ENCODE measurements around the gene PLP1.
"Not testable (repeated sequence)": the region's sequence is repeated elsewhere in the genome, so short reads cannot be mapped to it uniquely, and the experiment has no call there.

The PLP1 gene, protein sequence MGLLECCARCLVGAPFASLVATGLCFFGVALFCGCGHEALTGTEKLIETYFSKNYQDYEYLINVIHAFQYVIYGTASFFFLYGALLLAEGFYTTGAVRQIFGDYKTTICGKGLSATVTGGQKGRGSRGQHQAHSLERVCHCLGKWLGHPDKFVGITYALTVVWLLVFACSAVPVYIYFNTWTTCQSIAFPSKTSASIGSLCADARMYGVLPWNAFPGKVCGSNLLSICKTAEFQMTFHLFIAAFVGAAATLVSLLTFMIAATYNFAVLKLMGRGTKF

DNA sequence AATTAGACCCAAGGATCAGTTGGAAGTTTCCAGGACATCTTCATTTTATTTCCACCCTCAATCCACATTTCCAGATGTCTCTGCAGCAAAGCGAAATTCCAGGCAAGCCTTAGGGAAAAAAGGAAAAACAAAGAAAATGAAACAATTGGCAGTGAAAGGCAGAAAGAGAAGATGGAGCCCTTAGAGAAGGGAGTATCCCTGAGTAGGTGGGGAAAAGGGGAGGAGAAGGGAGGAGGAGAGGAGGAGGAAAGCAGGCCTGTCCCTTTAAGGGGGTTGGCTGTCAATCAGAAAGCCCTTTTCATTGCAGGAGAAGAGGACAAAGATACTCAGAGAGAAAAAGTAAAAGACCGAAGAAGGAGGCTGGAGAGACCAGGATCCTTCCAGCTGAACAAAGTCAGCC lies at the start of gene PLP1:
Gene PLP1 (plus strand): TSS at position 295 of the 400 bp plus-strand sequence. CDS start 156 bp downstream, outside the sequence.
- no peak for DNase-seq

DNA sequence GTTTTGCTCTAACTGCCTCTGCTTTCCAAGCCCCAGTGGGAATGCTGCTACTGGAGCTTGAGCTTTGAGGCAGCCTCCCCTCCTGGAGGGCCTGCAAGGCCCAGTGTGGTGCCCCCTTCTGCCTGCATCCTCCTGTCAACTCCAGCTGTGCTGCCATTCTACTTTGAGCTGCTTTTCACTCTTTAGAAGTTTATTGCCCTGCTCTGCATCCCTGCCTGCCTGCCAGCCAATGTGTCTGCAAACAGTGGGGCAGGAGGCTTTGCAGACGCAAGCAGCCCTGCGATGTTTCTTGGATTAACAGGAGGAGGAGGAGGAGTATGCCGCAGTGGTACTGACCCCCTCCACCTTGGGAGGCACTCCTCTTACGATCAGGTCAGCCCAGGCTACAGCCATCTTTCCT lies 49.5 kb upstream of the PLP1 start:
- no peak for DNase-seq

DNA sequence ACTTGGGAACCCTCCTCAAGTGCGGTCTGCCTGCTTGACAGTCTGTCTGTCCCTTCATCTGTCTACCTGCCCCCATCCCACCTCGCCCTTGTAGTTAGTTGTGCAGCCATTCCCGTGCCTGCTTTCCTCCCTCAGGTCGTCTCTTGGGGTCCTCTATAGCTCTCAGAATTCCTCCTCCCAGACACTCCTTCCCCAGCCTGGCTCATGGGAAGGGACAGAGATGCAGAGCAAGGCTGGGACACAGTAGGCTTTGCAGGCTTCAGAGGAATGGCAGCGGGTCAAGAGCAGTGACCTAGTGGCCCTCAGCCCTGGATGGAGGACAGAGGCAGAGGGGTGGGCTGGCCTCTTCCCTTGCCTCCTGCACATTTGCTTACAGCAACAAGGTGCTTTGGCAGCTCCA lies 47.6 kb upstream of the PLP1 start:
- no peak for DNase-seq

DNA sequence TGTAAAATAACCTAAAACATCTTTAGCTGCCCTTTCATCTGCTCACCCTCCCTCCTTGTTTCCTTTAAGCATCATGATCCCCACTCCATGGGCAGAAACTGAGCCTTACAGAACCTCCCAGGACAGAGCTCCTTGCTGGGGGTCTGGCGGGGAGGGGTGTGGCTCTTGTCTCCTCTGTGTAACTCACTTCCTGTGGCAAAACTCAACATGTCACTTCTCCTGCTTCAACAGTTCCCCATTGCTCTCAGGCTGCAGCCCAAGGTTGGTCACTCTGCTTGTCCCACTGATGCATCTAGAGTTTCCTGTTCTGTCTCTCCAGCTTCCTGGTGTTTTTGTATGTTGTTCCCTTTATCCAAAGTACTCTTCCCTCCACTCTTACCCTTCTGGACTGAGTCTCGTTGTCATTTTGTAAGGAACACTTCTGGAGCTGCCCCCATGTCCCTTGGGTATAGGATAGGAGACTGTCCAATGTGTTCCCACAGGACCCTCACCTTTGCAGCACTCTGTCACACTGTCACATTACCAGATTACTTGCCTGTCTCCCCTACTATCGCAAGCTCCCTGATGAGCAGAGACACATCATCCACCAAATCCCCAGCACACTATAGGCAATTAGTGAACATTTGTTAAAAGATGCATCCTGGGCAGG lies 46.4 kb upstream of the PLP1 start:
- no peak for DNase-seq

DNA sequence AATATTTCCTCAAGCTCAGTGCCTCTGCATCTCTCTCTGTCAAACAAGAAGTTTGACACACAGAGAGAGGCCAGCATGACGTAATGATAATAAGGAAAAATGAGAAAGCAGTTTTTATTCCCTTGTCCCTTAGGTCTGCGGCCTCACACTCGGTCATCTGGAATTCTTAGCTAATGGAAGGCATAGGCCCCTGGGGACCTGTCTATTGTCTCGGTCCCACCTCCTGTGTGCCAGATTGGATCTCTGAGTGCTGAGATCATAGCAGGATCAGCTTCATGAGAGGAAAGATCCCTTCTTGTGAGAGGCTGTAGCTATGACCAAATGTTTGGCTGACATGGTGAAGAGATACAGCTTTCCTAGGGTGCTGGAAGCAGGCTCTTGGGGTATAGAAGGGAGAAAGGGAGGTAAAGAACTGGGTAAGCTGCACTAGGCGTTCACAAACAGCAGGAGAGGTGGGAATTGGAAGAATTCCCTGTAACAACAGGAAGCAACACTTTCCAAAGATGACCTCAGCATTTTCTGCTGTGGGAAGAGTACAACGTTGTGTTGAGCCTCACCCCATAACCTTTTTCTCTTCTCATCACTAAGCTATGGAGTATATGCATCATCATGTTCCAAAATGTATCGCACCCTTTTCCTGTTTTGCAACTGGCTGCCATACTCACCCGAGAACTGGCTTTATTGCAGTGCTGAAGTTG lies 45.7 kb upstream of the PLP1 start:
- DNase-seq, result peak in 1 of 2 experiments; percentile 54

DNA sequence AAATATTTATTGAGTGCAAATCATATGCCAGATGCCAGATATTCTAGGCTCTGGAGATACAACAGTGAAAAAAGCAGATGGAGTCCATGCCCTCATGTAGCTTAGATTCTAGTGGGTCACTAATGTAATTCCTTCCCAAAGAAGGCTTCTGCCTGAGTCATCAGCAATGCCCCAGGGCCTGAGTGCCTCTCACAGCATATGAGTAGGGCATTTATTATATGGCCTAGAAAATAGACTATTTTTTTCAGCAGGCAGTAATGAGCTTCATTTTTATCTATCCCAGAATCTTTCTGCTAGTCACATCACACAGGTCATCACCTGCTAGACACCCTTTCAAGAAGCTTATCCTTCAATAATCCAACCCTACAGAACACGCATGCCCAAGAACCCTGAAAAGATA lies 43.6 kb upstream of the PLP1 start:
- DNase-seq, result no peak

DNA sequence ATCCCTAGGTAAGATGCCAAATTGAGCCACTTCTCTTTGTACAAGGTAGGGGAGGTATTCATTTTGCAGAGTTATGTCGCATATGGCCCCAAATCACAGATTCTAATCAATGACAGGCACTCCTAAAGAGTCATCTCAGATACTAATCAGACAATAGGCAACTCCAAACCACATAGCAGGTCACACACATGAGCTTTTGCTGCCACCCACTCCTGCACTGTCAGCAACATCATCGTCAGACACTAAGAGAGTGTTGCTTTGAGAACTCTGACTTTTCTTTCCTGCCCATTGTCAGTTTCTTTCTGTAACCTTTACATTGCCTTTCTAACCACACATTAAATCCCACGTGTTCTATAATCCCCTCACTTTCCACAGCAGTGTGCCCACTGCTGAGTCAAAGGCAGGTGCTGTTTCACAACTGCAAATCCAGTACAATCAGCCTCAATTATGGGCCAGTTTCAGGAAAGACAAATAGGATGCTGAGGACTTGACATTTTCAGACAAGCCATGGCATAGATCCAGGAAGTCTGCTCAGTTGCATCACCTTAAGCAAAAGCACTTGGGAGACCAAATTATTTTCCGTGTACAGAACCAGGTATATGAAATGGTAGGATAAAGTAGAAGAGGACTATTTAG lies 42.4 kb upstream of the PLP1 start:
- peak; percentile 64 to 91 for DNase-seq

DNA sequence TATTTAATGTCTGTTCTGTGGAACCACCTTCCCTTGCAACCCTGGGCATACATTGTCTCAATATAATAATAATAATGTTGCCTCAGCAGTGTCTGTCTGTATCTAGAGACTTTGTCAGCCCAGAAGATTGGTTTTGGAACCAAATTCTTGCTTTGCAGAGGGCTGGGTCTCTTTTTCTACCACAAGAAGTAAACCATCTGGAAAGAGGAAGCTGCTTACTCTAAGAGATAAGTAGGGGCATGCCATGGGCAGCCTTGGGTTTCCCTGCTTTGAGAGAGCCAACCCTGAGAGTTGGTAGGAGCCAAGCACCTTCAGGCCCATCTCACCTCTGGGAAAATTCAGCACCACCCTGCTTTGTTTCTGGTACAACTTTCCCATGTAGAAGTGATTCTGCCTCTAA lies 38.9 kb upstream of the PLP1 start:
- no peak for DNase-seq

DNA sequence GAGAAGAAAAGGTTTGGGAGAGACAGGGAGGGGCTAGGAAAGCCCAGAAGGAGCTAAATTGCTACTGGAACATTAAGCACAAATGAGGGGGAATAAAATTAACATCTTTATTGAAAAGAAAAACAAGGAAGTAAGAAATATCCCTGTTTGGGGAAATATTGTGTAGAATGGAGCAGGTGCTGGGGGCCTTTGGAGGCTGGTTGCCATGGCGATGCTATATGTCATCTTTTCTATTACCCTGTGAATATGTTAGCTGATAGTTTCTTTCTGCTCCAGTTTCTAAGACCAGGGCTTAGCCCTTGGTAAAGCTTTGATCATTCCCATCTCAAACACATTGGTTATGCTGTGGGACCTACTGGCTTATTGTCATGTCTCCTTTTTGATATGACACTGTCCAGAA lies 37.2 kb upstream of the PLP1 start:
- no peak for DNase-seq

DNA sequence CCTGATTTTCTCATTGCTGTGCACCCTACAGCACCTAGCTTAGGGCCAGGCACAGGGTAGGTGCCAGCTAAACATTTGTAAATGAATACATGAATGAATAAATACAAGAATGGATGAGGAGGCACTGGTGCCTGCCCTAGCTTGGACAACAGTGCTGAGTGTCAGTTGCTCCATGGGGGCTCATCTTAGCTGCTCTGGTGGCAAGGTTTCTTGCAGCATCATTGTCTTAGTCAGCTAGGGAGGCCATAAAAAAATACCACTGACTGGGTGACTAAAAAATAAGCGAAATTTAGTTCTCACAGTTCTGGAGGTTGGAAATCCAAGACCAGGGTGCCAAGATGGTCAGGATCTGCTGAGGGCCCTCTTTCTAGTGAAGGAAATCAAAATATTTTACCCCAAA lies 34.8 kb upstream of the PLP1 start:
- DNase-seq, result no peak

DNA sequence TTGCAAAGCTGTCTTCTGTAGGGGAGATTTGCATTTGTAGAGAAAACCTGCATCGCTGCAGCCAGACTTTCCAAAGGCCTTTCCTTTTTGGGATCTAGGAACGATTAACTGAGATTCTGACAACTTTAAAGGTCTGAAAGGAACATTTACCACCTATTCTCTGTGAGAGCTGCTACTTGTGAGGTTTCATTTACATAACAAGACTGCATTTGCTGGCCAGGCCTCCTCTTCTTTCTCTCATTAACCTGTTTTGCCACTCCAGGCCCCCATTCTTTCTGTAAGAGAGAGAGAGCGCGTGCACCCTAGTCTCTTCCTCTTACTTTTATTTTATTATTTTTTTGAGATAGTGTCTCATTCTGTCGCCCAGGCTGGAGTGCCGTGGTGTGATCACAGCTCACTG lies 34.3 kb upstream of the PLP1 start:
- DNase-seq, result no peak

DNA sequence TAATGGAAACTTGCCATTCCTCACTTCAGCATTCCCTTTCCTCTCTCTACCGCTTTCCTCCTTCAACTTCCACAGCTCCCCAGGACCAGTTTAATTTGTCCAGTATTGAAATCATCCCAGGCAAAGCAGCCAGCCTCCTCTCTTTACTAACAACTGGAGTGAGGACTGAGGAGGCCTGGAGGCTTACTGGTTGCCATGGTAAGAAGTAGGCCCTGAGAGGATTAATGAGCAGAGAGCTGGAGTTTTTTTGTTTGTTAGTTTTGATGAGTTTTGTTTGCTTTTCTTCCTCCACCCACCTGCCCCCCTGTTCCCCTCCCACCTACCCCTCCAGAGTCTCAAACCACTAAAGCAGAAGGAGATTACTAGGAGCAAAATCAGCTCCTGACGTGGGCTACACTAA lies 29.5 kb upstream of the PLP1 start:
- DNase-seq, result no peak

DNA sequence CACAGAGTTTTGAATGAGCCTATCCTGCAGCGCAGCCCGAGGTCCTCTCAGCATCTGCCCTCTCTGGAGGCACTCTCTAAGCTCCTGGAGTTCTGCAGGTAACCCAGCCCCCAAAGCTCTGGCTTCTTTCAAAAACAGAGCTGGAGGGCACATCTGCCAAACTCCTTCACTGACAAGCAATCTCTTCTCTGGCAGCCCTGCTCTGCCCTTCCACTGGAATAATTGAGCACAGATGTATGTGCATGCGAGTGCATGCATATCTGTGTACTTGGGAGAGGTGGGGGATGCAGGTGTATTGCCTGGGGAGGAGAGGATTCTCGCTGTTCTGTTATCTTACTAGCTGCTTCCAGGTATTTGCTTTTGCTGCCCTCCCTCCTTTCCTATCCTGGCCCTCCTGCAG lies 22.2 kb upstream of the PLP1 start:
- DNase-seq, result no peak

DNA sequence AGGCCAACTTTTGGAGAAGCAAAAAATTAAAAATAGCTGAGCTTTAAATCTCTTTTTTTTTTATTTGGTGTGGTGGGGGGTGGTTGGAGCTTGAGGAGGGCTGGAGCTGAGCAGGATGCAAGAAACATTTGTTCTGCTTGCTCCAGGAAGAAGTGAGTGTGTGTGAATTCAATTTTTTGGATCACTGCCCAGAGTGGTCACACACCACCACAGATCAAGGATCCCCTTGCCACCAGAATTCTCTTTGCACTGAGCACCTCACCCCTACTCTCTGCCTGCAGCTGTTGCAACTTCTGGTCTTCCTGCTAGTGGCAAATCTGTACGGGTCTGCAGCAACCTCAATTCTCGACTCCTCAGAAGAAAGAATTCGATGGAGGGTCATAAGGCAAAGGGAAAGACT lies 19.9 kb upstream of the PLP1 start:
- DNase-seq, result no peak

DNA sequence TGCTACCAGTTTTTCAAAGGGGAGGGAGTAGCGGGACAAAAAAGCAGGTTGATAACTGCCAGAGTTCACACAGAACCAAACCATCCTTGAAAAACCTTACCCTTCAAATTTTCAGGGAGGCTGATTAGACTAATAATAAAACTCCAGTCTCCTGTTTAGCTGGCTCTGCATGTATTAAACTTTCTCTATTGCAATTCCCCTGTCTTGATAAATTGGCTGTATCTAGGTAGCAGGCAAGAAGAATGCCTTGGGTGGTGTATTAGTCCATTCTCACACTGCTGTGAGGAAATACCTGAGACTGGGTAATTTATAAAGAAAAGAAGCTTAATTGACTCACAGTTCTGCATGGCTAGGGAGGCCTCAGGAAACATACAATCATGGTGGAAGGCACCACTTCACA lies 18.1 kb upstream of the PLP1 start:
- no peak for DNase-seq

DNA sequence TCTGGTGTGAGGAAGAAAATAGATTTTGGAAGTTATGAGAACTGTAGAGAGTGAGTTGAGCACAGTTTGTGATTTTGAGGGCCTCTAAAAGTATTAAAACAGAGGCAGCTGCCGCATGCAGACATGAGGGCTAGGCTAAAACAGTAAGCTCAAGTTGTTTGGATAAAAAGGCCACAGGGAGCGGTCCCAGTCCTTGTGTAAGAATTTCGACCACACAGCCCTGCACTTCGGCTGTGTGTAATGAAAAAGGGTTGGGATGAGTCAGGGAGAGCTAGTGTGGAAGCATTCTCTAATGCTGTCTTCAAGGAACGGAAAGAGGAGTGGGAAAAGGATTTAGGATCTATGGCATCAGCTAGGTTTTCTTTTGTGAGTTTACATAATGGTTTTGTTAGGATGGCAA lies 13.1 kb upstream of the PLP1 start:
- not testable (repeated sequence) for DNase-seq

DNA sequence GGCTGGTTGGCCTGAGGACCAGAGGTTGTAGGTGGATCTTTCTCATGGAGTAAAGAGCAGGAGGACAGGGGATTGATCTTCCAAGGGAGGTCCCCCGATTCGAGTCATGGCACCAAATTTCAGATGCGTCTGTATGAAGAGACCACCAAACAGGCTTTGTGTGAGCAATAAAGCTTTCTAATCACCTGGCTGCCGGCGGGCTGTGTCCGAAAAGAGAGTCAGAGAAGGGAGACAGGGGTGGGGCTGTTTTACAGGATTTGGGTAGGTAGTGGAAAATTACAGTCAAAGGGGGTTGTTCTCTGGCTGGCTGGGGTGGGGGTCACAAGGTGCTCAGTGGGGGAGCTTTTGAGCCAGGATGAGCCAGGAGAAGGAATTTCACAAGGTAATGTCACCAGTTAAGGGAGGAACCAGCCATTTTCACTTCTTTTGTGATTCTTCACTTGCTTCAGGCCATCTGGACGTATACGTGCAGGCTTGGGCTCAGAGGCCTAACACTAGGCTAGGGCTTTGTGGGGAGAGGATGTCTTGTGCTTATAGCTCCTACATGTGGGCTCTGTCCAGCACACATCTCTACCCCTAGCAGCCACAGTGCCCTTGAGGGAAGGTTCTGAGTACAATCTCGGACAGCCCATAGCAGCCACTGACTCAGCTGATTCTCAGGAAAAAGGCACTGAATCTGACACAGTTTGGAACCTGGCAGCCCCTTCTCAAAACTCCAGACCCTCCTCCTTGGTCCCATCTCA lies 9.7 kb upstream of the PLP1 start:
- not testable (repeated sequence) for DNase-seq

DNA sequence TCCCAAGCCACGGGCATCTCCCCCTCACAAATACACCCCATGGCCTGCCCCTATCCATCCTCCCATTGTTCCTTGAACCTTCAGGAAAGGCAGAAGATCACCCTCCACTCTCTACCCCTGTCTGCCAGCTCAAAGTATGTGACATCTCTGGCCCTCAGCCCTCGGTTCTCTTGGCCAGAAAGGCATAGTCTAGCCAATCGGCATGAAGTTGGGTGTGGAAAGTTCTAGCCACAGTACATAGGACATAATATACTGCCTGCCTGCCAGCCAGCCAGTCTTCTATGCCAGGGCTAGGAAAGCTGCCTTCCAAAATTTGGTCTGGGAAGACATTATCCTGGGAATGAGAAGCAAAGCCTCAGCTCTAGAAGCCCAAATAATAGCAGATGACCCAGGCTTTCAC lies 3.2 kb upstream of the PLP1 start:
- DNase-seq, result no peak

DNA sequence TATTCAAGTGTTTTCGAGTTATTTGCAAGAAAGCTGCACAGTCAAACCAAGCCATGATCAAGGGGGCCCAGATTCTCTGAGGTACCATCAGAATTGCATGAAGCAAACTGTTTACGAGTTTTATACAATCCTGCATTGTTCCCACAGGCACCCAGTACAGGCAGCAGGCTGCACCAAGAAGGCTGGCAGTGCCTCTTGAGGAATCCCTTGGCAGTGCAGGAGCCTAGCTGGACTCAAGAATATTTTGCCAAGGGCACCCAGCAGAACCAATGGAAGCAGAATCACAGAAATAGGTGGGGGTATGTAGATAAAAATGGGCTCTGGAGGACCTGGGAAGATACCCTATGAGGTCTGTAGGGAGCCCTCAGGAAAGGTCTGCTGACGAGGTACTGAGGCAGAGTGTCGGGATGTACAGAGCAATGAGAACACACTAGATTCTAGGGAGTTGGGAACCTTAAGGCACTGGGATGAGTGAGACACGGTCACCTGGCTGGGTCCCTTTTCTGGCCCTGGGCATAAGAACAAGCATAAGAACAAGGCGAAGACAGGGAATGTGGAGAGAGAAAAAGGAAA lies 2.5 kb upstream of the PLP1 start:
- DNase-seq, result peak; percentile 69 to 71

DNA sequence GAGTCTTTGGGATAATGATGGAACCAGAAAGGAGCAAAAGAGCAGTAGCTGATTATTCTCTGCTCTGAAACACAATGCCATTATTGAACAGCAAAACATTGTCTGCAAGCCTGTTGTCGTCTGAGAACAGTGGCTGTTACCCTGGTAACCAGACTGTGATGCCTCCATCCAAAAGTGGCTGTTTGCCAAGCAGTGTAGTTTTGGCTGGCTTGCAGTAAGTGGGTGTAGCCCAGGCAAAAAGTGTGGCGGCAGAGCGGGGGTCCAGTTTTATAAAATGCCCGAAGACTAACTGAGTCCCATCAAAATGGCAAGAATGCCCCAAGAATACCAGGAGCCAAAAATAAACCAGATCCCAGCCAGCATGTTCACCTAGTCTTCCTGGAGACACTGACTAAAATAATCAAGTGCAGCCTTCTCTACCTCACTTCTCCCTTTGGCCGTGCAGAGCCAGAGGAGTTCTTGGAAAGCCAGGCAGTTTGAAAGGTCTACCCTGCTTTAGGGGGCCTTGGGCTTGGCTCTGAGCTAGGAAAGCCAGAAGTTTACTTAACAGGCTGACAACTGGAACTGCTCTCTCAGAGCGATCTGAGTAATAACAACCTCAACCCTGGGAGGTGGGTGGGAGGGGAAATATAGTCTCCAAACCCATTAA lies 2.6 kb downstream of the PLP1 start:
- peak; percentile 22 to 63 for DNase-seq

DNA sequence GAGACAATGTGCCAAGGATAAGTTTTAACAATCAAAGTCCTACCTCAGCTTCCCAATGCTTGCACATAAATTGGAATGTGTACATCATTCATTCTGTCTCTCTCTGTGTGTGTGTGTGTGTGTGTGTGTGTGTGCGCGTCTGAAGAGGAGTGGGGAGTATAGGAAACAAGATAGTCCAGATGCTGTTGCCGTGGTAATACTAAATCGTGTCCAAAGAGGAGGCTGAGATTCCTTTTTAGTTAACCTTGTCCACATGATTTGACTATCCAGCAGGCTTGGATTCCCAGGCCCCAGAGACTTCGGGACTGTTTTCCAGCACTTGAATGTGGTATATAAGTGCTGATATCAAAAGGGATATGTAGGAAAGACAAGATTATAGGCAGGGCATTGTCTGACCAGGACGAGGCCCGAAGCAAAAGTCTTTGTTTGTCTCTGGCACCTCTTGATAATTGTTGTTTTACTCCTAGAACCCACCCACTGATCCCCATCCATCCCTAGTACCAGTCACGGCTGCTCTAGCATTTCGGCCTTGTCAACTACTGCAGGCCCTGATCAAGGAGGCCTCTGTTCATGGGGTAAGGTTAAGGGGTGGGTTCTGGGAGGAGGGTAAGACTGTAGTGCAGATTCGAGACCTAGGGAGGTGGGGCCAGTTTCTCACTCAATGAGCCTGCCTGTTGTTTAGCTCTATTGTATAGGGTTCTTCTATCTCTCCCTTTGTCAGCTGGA lies 3.9 kb downstream of the PLP1 start:
- no peak for DNase-seq

DNA sequence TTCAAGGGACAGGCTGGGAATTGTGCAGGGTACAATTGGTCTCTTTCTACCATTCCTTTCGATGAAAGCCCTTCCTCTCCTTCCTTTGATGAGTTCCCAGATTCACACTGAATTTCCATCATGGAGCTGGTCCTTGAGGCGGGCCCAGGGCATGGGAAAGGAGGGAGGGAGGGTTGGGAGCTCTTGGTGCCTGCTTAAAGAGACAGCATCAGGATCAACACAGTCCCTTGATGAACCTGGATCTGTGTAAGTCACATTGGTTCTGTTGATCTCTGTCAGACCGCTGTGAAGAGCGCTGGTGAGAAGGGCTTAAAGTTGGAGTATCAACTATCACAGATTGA lies 4.4 kb downstream of the PLP1 start:
- DNase-seq, result no peak
